ENCODE measurements around the gene PDE5A. TPM values are rescaled to one million over a fixed set of nuclear protein-coding genes. Genes with fewer than 3 reads are reported as not detected.
"Not testable (repeated sequence)": the region's sequence is repeated elsewhere in the genome, so short reads cannot be mapped to it uniquely, and the experiment has no call there.

The PDE5A gene
- total RNA-seq, 5 donors from 2014 or later (not counting 1 experiment from before 2014, with no cell fraction given) = 1.1 to 2.3 (median 1.6) TPM

DNA sequence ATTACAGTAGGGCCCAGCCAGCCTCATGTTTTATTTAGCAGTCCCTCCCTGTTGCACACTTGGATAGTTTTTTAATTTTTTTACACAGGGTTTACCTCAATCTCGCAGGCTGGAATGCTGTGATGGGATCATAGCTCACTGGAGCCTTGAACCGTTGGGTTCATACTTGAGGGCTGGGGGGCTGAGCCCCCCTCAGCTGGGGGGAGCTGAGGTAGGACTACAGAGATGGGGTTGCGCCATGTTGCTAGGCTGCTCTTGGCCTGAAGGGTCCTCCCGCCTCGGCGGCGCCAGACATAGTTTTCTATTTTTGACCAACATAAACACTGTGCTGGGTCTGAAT lies 174.5 kb downstream of the PDE5A start:
- Mint-ChIP-seq H3K4me1 (peaks cover 7 to 18% (median 14%) of the 10 kb centered on the region in 3 donors), H3K4me3 (peak overlapping the region; percentile 89 to 90 (median 90)), H3K27ac (peak overlapping the region; percentile 96 to 99)
- H3K36me3 Mint-ChIP-seq; H3K27me3 Mint-ChIP-seq; H3K9me3 Mint-ChIP-seq; H3K27me3 ChIP-seq (replicated peaks in 1 of 2; ENCODE audit: control insufficient read depth in 2 of 2, extremely low read depth in 1 of 2, insufficient read depth in 2 of 2, low read length in 1 of 2); H3K9me3 ChIP-seq; H3K36me3 ChIP-seq (ENCODE audit: control insufficient read depth in 2 of 2, extremely low read depth in 1 of 2, insufficient read depth in 1 of 2, low read length in 1 of 2); DNase-seq: not testable (repeated sequence)
- 0% methylated on average over 5 of the region's 7 CpGs for WGBS (ENCODE audit: insufficient coverage)
- peak; percentile 8 to 23 (median 18) for ATAC-seq (replicated peaks in 1 of 4)
- CTCF ChIA-PET = interaction anchor here in 1 of 2 donors (1.0 to 1.1 kb wide), 2 partner anchors 412 to 683 kb away, joined by 3 to 4 read pairs; no protein-coding TSS in a partner anchor
- H3K4me1 ChIP-seq (ENCODE audit: control insufficient read depth in 1 of 2, extremely low read depth in 1 of 2, insufficient read depth in 2 of 2, low read length in 2 of 2) = peaks cover 0 to 14% of the 10 kb centered on the region in 2 experiments
- H3K27ac ChIP-seq (ENCODE audit: low read length) = peak overlapping the region; percentile 95
- peak overlapping the region; percentile 52 to 65 for H3K4me3 ChIP-seq (ENCODE audit: control insufficient read depth in 1 of 2, extremely low read depth in 1 of 2, low read length in 1 of 2)
- POLR2A ChIA-PET = interaction anchor here (0.6 to 1.7 kb wide), 3 partner anchors 154 to 762 kb away, joined by 3 to 13 read pairs (median 10); partner anchors contain the start of gene USP53 (in 1 of the 2)

DNA sequence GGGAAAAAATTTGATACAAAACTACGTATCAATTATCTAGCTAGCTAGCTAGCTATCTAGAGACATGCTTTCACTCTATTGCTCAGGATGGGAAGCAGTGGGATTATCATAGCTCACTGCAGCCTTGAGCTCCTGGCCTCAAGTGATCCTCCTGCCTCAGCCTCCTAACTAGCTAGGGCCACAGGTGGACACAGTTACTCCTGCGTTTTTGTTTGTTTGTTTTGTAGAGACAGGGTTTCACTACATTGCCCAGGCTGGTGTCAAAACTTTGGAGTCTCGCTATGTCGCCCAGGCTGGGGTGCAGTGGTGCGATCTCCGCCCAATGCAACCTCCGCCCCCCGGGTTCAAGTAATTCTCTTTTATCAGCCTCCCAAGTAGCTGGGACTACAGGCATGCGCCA lies 175.3 kb downstream of the PDE5A start:
- H3K36me3 Mint-ChIP-seq; ATAC-seq (replicated peaks in 1 of 4); H3K36me3 ChIP-seq (ENCODE audit: control insufficient read depth in 2 of 2, extremely low read depth in 1 of 2, insufficient read depth in 1 of 2, low read length in 1 of 2); POLR2A ChIA-PET; H3K27ac ChIP-seq (ENCODE audit: low read length); H3K9me3 Mint-ChIP-seq; H3K4me3 ChIP-seq (ENCODE audit: control insufficient read depth in 1 of 2, extremely low read depth in 1 of 2, low read length in 1 of 2); H3K27me3 Mint-ChIP-seq; H3K9me3 ChIP-seq; H3K27me3 ChIP-seq (replicated peaks in 1 of 2; ENCODE audit: control insufficient read depth in 2 of 2, extremely low read depth in 1 of 2, insufficient read depth in 2 of 2, low read length in 1 of 2); DNase-seq; CTCF ChIA-PET: not testable (repeated sequence)
- no CpG with 5 or more reads among the region's 9 CpGs for WGBS (ENCODE audit: insufficient coverage)
- H3K4me1 ChIP-seq (ENCODE audit: control insufficient read depth in 1 of 2, extremely low read depth in 1 of 2, insufficient read depth in 2 of 2, low read length in 2 of 2) = peaks cover 0 to 14% of the 10 kb centered on the region in 2 experiments
- Mint-ChIP-seq H3K4me1 (peaks cover 7 to 18% (median 14%) of the 10 kb centered on the region in 3 donors), H3K27ac (peak overlapping the region in 1 of 2 donors; percentile 77), H3K4me3 (peak overlapping the region in 2 of 3 donors; percentile 10 to 31)

GRCh38 chr4:119449851-119450250 lies 178.8 kb downstream of the PDE5A start:
- H3K4me1 ChIP-seq (ENCODE audit: control insufficient read depth in 1 of 2, extremely low read depth in 1 of 2, insufficient read depth in 2 of 2, low read length in 2 of 2); H3K4me3 ChIP-seq (ENCODE audit: control insufficient read depth in 1 of 2, extremely low read depth in 1 of 2, low read length in 1 of 2); H3K27ac ChIP-seq (ENCODE audit: low read length); H3K36me3 ChIP-seq (ENCODE audit: control insufficient read depth in 2 of 2, extremely low read depth in 1 of 2, insufficient read depth in 1 of 2, low read length in 1 of 2); H3K36me3 Mint-ChIP-seq; ATAC-seq (replicated peaks in 1 of 4); H3K9me3 Mint-ChIP-seq; H3K27ac Mint-ChIP-seq; H3K9me3 ChIP-seq; H3K27me3 Mint-ChIP-seq; CTCF ChIA-PET; H3K27me3 ChIP-seq (replicated peaks in 1 of 2; ENCODE audit: control insufficient read depth in 2 of 2, extremely low read depth in 1 of 2, insufficient read depth in 2 of 2, low read length in 1 of 2); POLR2A ChIA-PET; H3K4me3 Mint-ChIP-seq; DNase-seq; H3K4me1 Mint-ChIP-seq: not testable (repeated sequence)
- WGBS (ENCODE audit: insufficient coverage) = no CpG with 5 or more reads among the region's 6 CpGs

All from T-cell (primary cell).